Upper lobe of right lung (tissue), 1 donor: ENCODE data around the gene SLC4A5. TPM values are rescaled to one million over a fixed set of nuclear protein-coding genes. Genes with fewer than 3 reads are reported as not detected.

Experiments used
- ATAC-seq: fragments of 200-7000 bp; cut with Tn5 transposase; one replicate; pipeline ENCODE4 v1.9.1; 2020; ENCODE audit warnings: mild to moderate bottlenecking, moderate library complexity
- DNase-seq: peaks from one replicate; pipeline ENCODE4 v3.0.0-alpha.2; 2020
- H3K27ac ChIP-seq: fragments of 200-600 bp; one replicate; pipeline ENCODE4 v1.8.0; 2022
- H3K27me3 ChIP-seq: fragments of 200-600 bp; one replicate; pipeline ENCODE4 v1.8.0; 2022; ENCODE audit warnings: mild to moderate bottlenecking
- H3K36me3 ChIP-seq: fragments of 200-600 bp; one replicate; pipeline ENCODE4 v1.8.0; 2022
- H3K4me1 ChIP-seq: fragments of 200-600 bp; one replicate; pipeline ENCODE4 v1.8.0; 2022
- H3K4me3 ChIP-seq: fragments of 200-600 bp; one replicate; pipeline ENCODE4 v1.8.0; 2022; ENCODE audit warnings: mild to moderate bottlenecking
- H3K9me3 ChIP-seq: fragments of 200-600 bp; one replicate; pipeline ENCODE4 v1.8.0; 2022
- intact Hi-C: fragments of 100-400 bp; cut with DNase I; formaldehyde crosslinking; loops from one replicate; pipeline ENCODE4 v1.11.0; 2022
- total RNA-seq: library from RNA; stranded (reverse); fragmentation: NEBNext Ultra II Directional; extraction: Animal tissue kit (Norgen Biotek cat#: 25700); gene quantifications from one replicate; pipeline ENCODE4 v1.2.1, GENCODE V29; 2021
- TF ChIP-seq, protein P1 (sequence below): fragments of 200-600 bp; IDR thresholded peaks from one replicate; pipeline ENCODE4 v1.8.0; 2022; ENCODE audit warnings: antibody characterized with exemption
- donor health status: DM: no; HTN: yes; CAD: no; lungs with severe emphysema.

Gene SLC4A5
- total RNA-seq, 1 donor from 2014 or later = 3.2 TPM

DNA sequence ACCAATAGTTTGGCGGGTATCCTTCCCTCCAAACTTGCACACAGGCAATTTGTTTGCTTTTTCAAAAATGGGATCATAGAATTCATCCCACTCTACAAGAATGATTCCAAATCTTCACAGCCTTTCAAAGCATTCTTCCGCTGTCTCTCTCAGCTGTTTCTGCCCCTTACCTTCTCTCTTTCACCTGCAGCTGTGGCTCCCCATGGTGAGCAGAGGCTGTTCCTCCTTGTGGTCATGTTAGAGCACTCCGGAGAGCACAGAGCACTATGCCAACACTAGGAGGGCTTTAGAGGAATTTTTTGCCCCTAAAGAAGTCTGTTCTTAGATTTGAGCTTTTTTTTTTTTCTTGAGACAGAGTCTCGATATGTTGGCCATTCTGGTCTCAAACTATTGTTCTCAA is 114.4 kb downstream of the SLC4A5 start:
- no peak overlapping the region for H3K27ac ChIP-seq
- intact Hi-C loops = no loop called here
- H3K27me3 ChIP-seq = no peaks in the 10 kb centered on the region
- H3K4me1 ChIP-seq = no peaks in the 10 kb centered on the region
- no peak overlapping the region for H3K4me3 ChIP-seq
- ATAC-seq = no peak
- DNase-seq = no peak
- H3K9me3 ChIP-seq = no peaks in the 10 kb centered on the region
- no peaks in the 10 kb centered on the region for H3K36me3 ChIP-seq
- TF ChIP-seq, protein P1, sequence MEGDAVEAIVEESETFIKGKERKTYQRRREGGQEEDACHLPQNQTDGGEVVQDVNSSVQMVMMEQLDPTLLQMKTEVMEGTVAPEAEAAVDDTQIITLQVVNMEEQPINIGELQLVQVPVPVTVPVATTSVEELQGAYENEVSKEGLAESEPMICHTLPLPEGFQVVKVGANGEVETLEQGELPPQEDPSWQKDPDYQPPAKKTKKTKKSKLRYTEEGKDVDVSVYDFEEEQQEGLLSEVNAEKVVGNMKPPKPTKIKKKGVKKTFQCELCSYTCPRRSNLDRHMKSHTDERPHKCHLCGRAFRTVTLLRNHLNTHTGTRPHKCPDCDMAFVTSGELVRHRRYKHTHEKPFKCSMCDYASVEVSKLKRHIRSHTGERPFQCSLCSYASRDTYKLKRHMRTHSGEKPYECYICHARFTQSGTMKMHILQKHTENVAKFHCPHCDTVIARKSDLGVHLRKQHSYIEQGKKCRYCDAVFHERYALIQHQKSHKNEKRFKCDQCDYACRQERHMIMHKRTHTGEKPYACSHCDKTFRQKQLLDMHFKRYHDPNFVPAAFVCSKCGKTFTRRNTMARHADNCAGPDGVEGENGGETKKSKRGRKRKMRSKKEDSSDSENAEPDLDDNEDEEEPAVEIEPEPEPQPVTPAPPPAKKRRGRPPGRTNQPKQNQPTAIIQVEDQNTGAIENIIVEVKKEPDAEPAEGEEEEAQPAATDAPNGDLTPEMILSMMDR = no peak

DNA sequence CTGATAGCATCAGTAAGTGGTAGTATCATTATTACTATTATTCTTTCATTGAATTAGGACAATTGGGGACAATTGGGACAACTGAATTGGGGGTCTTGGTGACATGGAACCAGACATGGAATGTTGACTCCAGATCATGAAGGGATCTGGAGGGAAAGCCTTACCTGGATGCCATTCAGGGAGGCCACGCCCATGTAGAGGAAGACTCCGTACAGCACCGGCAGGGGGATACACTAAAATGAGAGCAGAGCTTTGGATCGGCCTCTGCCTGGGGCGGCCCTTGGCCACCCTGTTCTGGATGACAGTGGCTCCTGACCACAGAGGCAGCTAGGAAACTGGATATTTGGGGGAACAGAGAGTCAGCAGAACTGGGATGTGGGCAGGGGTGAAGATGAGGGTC is 115.6 kb downstream of the SLC4A5 start:
- intact Hi-C loops = no loop called here
- H3K4me1 ChIP-seq = no peaks in the 10 kb centered on the region
- TF ChIP-seq, protein P1 = no peak
- DNase-seq (no peak), ATAC-seq (no peak)
- H3K27ac ChIP-seq = no peak overlapping the region
- no peaks in the 10 kb centered on the region for H3K9me3 ChIP-seq
- H3K36me3 ChIP-seq = no peaks in the 10 kb centered on the region
- H3K4me3 ChIP-seq = no peak overlapping the region
- no peaks in the 10 kb centered on the region for H3K27me3 ChIP-seq

DNA sequence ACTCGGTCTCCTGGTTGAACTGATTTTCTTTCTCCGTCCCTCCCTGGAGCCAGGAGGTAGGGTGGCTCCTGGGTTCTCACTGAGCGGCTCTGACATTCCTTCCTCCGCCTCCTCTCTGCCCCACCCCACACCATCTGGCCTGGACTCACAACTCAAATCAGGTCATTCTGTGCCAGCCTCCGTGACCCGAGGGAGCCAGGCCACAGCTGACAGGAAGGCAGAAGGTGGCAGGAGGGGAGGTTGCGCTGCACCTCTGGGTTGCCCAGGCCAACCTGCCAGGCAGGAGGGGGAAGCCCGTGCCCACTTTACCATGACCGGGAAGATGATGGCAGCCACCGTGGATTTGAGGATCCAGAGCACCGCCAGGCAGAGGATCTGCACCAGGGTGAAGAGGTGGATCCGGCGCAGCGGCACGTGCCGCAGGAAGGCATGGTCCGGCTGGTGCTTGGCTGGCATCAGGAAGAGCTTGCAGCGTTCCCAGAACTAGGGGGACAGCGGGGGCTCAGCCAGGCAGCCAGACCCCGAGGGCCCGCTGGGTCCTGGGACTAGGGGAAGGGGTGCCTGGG is 116.5 kb downstream of the SLC4A5 start:
- no peaks in the 10 kb centered on the region for H3K36me3 ChIP-seq
- intact Hi-C loops = no loop called here
- H3K27me3 ChIP-seq = no peaks in the 10 kb centered on the region
- TF ChIP-seq, protein P1 = no peak
- H3K27ac ChIP-seq = no peak overlapping the region
- ATAC-seq = no peak
- DNase-seq = no peak
- no peaks in the 10 kb centered on the region for H3K9me3 ChIP-seq
- no peak overlapping the region for H3K4me3 ChIP-seq
- no peaks in the 10 kb centered on the region for H3K4me1 ChIP-seq

DNA sequence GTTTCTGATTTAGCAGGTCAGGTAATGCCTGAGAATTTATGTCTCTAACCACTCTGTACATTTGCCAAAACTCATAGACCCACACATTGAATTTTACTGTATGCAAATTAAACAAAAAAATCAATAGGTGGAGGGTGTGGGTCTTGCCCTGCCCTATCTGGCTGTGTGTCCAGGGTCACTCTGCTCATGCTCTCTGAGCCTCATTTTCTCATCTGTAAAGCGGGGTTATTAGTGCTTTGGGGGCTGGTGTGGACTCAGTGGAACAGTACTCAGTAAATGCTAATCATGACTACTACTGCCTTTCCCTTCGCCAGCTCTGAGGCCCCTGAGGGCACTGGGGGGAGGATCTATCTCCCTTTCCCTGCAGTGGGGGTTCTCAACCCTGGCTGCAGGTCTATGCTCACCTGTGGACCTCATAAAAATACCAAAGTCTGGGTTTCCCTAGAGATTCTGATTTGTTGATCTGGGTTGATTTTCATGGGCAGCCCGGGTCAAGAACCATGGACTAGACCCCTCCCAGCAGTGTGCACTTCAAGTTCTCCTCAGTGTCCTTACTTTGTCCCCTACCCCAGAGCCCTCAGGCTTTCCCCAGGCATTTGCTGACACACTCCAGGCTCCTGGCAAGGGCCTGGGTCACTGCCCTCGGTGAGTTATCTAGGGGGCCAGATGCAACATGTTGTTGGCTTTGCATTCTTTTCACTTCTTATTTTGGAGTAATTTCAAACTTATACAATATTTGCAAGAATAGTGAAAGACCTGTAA is 117.3 kb downstream of the SLC4A5 start:
- no peaks in the 10 kb centered on the region for H3K36me3 ChIP-seq
- H3K27me3 ChIP-seq = no peaks in the 10 kb centered on the region
- H3K4me1 ChIP-seq = no peaks in the 10 kb centered on the region
- ATAC-seq (no peak), DNase-seq (no peak)
- no peak overlapping the region for H3K27ac ChIP-seq
- TF ChIP-seq, protein P1 = no peak
- no peak overlapping the region for H3K4me3 ChIP-seq
- intact Hi-C loops = no loop called here
- H3K9me3 ChIP-seq = no peaks in the 10 kb centered on the region

DNA sequence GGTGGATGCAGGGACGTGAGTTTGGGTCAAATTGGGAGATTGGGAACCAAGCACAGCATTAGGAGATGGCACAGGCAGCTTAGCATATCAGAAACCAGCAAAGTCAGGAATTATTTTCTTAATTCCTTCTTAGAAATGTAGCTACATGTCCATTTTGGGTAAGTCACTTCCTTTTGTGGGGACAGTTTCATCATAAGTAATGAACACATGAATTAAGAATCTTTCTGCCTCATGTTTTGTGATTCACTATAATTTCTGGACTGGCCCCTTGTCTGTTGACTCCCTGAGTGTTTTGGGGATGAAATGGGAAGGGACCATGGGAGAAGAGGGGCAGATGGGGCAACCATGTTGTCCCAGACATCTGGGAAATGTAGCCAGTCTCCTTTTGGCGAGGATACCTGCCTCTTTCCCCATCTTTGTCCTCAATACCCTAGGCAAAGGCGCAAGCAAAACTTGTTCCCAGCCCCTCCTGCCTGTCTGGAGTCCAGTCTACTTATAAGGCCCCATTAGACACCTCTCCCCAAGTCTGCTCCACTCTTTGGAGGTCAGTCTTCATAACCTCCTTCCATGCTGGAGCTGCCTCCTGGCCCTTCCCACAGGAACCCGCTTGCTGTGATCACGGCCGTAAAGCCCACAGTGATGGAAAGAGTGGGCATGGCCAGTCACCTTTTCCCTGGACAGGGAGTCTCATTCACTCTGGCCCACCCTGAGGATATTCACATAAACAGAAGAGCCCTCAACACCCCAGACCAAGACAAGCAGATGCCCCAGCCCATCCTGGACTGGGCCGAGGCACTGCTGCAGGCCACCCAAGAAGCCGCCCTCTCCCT is 119.1 kb downstream of the SLC4A5 start:
- H3K9me3 ChIP-seq = no peaks in the 10 kb centered on the region
- DNase-seq (no peak), ATAC-seq (no peak)
- no peaks in the 10 kb centered on the region for H3K4me1 ChIP-seq
- no peaks in the 10 kb centered on the region for H3K36me3 ChIP-seq
- no peak overlapping the region for H3K4me3 ChIP-seq
- intact Hi-C loops = no loop called here
- no peak overlapping the region for H3K27ac ChIP-seq
- H3K27me3 ChIP-seq = no peaks in the 10 kb centered on the region
- TF ChIP-seq, protein P1 = no peak
